Central memory CD4-positive, alpha-beta T cell (primary cell): Measurements from ENCODE around the gene PDCD2L.
"Not testable (repeated sequence)": the region's sequence is repeated elsewhere in the genome, so short reads cannot be mapped to it uniquely, and the experiment has no call there.

Experiments
- DNase-seq: peaks from one replicate; pipeline ENCODE4 v3.0.0; 2022

The PDCD2L gene

DNA sequence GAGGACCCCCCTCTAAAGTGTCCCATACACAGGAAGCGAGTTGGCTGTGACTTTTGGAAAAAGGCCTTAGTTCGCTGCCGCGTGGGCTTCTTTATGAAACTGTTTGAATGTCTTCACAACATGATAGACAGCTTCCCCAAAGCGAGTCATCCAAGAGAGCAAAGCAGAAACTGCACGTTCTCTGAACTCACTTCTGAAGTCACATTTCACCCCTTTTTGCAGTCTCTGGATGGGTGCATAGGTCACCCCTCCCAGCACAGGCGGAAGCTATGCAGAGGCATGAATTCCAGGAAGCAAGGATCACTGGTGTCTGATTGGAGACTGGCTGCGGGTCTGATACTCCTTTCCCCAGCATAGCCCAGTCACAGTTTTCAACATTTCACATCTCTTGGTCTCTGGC lies 28.6 kb upstream of the PDCD2L start:
- DNase-seq, result no peak

GRCh38 chr19:34380639-34381241 lies 23.5 kb upstream of the PDCD2L start:
- no peak for DNase-seq

DNA sequence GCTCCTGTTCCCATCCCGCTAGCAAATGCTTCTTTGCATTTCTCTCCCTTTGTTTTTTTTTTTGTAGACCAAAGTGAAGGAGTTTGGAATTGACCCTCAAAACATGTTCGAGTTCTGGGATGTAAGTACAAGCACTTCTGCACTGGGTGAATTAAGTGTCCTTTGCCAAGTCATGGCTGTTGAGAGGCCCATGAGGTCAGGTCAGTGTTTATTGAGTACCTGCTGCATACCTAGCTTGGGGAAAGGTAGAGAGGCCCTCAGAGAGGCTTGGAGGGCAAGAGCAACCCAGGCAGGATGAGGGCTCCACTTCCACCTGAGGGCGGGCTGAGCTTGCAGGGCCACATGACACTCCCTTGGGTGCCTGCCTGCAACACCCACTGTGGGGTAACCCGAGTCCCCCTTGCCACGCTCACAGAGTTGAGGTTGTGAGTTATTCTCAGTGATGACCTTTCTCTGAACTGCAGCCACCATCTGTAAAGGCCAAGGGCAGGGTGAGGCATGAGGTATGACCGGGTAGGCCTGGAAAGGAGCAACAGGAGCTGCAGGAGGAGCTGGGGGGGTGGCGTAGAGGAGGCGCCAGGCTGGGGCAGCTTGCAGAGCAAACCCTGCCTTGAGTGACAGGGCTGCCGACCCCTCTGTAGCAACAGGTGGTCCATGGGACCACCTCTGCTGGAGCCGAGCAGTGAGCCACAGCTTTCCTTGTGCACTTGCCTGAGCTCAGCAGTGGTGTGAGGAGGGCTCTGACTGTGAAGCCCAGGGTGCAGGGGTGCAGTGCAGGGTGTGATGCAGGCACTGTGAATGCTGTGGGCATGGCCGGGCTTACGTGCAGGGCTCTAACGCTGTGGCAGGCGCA lies 22.6 kb upstream of the PDCD2L start:
- no peak for DNase-seq

DNA sequence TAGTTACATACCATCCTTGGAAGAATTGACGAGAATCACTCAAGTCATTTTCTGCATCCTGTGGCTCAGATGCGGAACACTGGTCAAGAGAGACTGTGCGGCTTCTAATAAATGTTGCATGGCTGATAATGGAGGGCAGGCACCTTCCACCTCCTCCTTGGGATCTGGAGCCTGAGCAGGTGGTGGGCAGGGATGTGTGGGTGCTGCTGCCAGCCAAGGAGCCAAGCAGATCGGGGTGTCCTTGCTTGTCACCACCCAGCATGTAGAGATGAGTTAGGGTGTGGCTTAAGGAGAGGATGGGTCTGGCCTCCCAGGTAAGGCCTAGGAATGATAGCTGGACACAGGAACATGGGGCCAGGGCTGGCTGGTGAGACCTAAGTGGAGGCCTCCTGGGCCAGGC lies 21.7 kb upstream of the PDCD2L start:
- no peak for DNase-seq

DNA sequence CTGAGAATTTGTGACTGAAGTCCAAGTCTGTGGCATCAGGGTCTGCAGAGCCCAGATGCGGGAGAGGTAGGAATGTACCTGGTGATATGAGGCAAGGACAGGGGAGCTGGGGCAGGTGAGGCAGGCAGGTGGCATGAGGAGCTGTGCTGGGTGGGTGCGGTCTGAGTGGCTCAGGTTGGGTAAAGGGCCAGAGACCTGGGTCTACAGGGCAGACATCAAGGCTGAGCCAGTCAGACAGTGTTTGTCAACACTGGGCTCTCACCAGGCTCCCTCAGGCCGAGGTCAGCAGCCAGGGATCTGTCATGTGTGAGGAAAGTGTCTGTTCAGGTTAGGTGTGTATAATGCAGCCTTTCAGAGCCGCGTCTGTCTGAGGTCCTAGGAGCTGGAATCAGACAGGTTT lies 20.6 kb upstream of the PDCD2L start:
- no peak for DNase-seq

DNA sequence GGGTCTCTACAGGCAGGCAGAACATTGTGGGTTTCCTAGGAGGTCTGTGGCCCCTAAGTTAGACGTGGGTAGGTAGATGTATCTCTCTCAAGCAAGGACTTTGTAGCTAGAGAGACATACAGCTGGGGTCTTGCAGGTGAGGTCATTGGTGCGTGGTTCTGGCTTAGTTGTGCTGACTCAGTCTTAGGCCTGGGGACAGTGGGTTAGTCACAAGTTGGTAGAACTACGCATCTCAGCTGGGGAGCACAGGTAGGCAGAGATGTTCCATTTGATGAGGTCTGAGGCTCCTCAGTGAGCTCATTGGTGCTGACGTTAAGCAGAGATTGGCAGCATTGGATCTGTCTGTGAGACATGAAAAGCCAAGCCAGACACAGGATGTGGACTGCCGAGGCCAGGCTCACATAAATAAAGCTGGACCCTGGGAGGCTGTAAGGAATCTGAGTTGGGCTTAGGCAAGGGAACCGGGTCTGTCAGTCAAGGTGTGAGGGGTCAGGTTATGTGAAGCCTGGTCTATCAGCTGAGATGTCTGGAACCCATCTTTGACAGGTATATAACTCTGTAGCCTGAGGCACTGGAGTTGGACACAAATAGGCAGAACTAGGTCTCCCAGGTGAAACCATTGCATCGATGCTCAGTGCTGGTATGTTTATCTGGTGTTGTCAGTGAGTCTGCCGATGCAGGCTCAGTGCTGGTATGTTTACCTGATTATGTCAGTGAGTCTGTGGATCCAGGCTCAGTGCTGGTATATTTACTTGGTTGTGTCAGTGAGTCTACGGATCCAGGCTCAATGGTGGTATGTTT lies 17.4 kb upstream of the PDCD2L start:
- DNase-seq, result no peak

DNA sequence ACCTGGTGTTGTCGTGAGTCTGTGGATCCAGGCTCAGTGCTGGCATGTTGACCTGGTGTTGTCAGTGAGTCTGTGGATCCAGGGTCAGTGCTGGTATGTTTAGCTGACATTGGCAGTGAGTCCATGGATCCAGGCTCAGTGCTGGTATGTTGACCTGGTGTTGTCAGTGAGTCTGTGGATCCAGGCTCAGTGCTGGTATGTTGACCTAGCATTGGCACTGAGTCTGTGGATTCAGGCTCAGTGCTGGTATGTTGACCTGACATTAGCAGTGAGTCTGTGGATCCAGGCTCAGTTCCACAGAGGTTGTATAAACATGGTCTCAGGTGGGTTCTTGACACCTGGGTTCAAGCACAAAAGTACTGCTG lies 16.8 kb upstream of the PDCD2L start:
- DNase-seq, result no peak

GRCh38 chr19:34388745-34389144 lies 15.5 kb upstream of the PDCD2L start:
- DNase-seq, result not testable (repeated sequence)

GRCh38 chr19:34391813-34392212 lies 12.4 kb upstream of the PDCD2L start:
- DNase-seq, result no peak

GRCh38 chr19:34393031-34393430 lies 11.2 kb upstream of the PDCD2L start:
- no peak for DNase-seq

DNA sequence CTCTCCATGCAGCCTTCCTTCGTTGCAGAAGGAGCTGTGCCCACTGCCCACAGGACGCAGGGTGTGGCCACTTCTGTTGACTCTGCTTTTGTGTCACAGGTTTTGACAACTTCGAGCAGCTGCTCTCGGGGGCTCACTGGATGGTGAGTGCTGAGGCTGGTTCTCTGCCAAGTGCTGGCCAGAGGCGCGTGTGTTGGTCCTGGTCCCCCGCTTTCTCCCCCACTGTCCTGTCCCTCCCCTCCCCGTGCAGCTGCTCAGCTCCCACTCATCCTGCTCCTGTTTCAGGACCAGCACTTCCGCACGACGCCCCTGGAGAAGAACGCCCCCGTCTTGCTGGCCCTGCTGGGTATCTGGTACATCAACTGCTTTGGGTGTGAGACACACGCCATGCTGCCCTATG lies 10.6 kb upstream of the PDCD2L start:
- no peak for DNase-seq

DNA sequence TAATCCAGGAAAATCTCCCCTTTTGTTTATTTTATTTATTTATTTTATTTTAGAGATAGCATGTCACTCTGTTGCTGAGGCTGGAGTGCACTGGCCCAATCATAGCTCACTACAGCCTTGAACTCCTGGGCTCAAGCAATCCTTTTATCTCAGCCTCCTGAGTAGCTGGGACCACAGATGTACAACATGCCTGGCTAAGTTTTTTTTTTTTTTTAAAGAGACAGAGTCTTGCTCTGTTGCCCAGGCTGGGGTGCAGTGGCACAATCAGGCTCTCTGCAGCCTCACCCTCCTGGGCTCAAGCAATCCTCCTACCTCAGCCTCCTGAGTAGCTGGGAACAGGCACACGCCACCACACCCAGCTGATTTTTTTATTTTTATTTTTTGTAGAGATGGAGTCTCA lies 6.3 kb upstream of the PDCD2L start:
- DNase-seq, result no peak

DNA sequence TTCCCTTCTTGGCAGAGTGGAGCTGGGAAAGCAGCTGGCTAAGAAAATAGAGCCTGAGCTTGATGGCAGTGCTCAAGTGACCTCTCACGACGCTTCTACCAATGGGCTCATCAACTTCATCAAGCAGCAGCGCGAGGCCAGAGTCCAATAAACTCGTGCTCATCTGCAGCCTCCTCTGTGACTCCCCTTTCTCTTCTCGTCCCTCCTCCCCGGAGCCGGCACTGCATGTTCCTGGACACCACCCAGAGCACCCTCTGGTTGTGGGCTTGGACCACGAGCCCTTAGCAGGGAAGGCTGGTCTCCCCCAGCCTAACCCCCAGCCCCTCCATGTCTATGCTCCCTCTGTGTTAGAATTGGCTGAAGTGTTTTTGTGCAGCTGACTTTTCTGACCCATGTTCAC lies 4.3 kb upstream of the PDCD2L start:
- no peak for DNase-seq

- DNase-seq, result not testable (repeated sequence)
Observed at GRCh38 chr19:34400844-34401243, 3.4 kb upstream of the PDCD2L start.

- DNase-seq, result no peak
Observed at GRCh38 chr19:34402074-34402600, 2.1 kb upstream of the PDCD2L start.

GRCh38 chr19:34403784-34404108 lies 453 bp upstream of the PDCD2L start:
- no peak for DNase-seq

GRCh38 chr19:34405892-34406660 lies 1.9 kb downstream of the PDCD2L start:
- no peak for DNase-seq

DNA sequence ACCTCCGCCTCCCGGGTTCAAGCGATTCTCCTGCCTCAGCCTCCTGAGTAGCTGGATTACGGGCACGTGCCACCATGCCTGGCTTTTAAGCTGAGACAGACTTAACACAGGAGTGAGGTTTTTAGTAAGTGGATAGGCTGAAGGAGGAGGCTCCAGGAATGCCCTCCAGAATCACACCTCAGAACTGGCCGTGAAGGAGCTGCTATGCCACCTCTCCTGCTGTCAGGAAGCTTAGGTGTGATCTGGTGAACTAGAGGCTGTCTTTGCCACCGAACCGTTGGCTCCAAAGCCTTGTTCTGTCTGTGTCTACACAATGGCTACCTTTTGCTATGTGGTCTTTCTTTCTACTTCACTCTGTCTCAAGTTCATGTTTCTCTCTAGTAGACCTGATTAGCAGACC lies 4.2 kb downstream of the PDCD2L start:
- no peak for DNase-seq

DNA sequence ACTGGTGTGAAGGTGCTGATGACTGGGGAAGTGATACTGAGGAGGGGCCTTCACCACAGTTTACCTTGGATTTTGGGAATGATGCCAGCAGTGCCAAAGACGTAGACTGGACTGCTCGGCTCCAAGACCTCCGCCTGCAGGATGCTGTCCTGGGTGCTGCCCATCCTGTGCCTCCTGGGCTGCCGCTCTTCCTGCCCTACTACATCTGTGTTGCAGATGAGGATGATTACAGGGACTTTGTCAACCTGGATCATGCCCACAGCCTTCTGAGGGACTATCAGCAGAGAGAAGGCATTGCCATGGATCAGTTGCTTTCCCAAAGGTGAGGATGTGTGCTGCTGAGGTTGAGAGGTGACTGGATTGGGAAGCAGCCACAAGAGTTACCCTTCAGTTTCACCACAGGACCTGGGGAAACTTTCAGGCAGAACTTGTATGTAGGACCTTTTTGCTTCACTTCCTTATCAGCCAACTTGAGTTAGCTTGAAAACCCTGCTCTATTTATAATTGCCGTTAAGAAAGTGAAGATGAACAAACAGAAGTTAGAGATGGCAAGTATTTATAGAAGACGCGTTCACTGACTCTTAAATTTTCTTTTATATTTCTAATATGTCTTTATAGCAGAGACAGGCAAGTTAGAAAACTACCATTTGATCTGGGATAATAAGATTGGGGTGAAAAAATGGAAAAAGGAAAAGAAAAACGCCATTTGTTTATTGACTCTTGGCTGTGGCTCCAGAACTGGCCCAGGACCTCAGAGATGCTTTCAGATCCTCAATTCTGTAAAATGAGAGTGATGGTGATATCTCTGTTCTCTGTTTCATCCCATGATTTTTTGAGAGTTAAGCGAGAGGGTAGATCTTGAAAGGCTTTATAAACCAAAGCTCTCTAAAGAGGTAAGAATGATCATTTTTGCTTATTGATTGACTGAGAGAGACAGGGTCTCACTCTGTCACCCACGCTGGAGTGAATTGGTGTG lies 5.3 kb downstream of the PDCD2L start:
- DNase-seq, result no peak

DNA sequence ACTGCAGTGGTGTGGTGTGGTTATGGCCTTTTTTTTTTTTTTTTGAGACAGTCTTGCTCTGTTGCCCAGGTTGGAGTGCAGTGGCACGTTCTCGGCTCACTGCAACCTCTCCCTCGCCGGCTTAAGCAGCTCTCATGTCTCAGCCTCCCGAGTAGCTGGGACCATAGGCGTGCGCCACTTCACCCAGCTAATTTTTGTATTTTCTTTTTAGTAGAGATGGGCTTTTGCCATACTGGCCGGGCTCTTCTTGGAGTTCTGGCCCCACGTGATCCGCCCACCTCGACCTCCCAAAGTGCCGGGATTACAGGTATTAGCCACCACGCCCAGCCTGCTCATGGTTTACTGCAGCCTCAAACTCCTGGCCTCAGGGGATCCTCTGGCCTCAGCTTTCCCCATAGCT lies 7.0 kb downstream of the PDCD2L start:
- no peak for DNase-seq

DNA sequence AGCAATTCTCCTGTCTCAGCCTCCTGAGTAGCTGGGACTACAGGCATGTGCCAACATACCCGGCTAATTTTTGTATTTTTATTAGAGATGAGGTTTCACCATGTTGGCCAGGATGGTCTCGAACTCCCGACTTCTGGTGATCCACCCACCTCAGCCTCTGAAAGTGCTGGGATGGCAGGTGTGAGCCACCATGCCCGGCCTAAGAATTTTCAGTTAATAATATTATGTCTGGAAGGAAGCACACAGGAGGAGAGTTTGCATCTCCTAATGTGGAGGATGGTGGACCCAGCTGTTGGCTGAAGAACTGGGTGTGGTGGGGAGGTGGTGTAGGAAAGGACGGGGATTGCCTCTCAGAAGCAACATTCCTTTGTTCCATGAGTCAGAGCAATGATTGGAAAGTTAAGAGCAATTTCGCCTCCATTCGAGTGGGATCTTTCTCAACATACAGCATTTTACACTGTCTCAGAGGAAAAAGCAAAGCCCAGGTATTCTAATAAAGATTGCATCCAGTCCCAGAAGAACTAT lies 11.9 kb downstream of the PDCD2L start:
- no peak for DNase-seq
